A549 (cell line): ENCODE data around the gene ATP5F1E.

Source experiments
- CTCF ChIP-seq: fragments of >200 bp; sonication (Bioruptor Twin); formaldehyde crosslinking; IDR thresholded peaks from 3 replicates; pipeline ENCODE4 v1.5.1; 2016
- EHMT2 ChIP-seq: fragments of 200-600 bp; sonication (generic); IDR thresholded peaks from 2 replicates; pipeline ENCODE4 v1.6.1; 2016; ENCODE audit warnings: antibody characterized with exemption, low read depth, mild to moderate bottlenecking, moderate library complexity
- EP300 ChIP-seq, 2 experiments: fragments of >200 bp; sonication (Bioruptor Twin); formaldehyde crosslinking; IDR thresholded peaks; 2 replicates in 1 of 2; 3 replicates in 1 of 2; pipeline ENCODE4 v1.6.1; 2016 to 2017
- KDM5A ChIP-seq: fragments of 200-600 bp; sonication (generic); IDR thresholded peaks from 2 replicates; pipeline ENCODE4 v1.6.1; 2016; ENCODE audit warnings: antibody characterized with exemption, mild to moderate bottlenecking
- MAFK ChIP-seq: fragments of 450-650 bp; IDR thresholded peaks from 2 replicates; pipeline ENCODE4 v1.6.1; 2014; ENCODE audit not compliant: partially characterized antibody
- MAZ ChIP-seq: fragments of 150-350 bp; IDR thresholded peaks from 2 replicates; pipeline ENCODE4 v1.6.1; 2014; ENCODE audit warnings: antibody characterized with exemption, low read depth, low read length, borderline replicate concordance
- RAD21 ChIP-seq, 2 experiments: fragments of >200 bp in 1 of 2; sonication (Bioruptor Twin) in 1 of 2; formaldehyde crosslinking in 1 of 2; IDR thresholded peaks in 1 of 2; conservative IDR thresholded peaks in 1 of 2; 2 replicates in 1 of 2; 3 replicates in 1 of 2; pipeline ENCODE4 v1.6.1; 2012 to 2018; ENCODE audit warnings: inconsistent platforms in 1 of 2

DNA sequence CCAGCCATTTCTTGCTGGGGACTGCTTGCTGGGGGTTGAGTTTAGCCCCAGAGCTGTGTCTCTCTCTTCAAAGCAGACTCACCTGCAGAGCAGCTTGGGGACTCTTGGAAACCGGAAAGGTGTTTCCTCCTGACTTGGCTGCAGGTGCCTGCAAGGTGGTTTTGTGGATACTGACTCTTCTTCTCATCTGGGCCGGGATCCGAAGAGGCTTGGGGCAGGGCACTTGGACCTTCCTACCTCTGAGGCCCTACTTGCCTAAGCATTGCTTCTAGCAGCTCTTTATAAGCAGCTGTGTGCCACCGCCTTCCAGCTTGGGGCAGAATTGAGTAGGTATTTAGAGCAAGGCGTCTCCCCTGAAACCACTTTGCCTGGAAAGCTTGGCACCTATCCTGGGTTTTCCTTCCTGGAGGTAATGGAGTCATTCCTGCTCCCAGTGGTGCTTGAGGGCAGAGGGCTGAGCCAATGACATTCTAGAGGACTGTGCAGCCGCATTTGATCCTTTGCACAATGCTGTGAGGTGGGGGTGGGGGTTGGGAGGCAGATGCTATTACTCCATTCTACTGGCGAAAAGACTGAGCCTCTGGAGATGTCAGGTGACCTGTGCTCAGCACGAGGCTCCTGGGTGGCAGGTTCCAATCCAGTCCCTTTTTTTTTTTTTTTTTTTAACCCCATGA is 21.7 kb downstream of the ATP5F1E start:
- TF ChIP-seq MAZ (no peak), CTCF (no peak), EHMT2 (no peak), RAD21 (conservative IDR thresholded peaks at IDR 0.05 in 1 of 2, IDR thresholded peaks at IDR 0.05 in 1 of 2) (no peak), EP300 (IDR thresholded peaks at IDR 0.05) (no peak), KDM5A (no peak), MAFK (no peak)
